HUES64 (cell line): ENCODE measurements around the gene TIMM44.

ENCODE experiments used
- H3K27ac ChIP-seq: 2 replicates; pipeline ENCODE4 v1.7.0; 2013; ENCODE audit warnings: low read depth, low read length, inconsistent platforms
- H3K27me3 ChIP-seq: 2 replicates; pipeline ENCODE4 v1.6.1; 2013; ENCODE audit warnings: mild to moderate bottlenecking, low read length; ENCODE audit not compliant: insufficient read depth
- H3K36me3 ChIP-seq: 2 replicates; pipeline ENCODE4 v1.6.1; 2013; ENCODE audit warnings: mild to moderate bottlenecking, low read length; ENCODE audit not compliant: insufficient read depth
- H3K4me1 ChIP-seq: 2 replicates; pipeline ENCODE4 v1.6.1; 2013; ENCODE audit warnings: mild to moderate bottlenecking, low read length, moderate library complexity; ENCODE audit not compliant: insufficient read depth
- H3K4me3 ChIP-seq: 2 replicates; pipeline ENCODE4 v1.5.1; 2013; ENCODE audit warnings: mild to moderate bottlenecking, low read length, moderate library complexity
- H3K9ac ChIP-seq: 2 replicates; pipeline ENCODE4 v1.6.1; 2013; ENCODE audit warnings: mild to moderate bottlenecking, low read depth, low read length
- H3K9me3 ChIP-seq: 2 replicates; pipeline ENCODE4 v1.6.1; 2013; ENCODE audit warnings: low read depth, low read length; ENCODE audit not compliant: insufficient read depth
- WGBS: fragments of 150-250, 120-280 bp; methylation state at CpG from one replicate; pipeline ENCODE4 v1.1.7; 2013; ENCODE audit warnings: missing lambda C conversion rate; 5-methylcytosine and 5-hydroxymethylcytosine counted together

TIMM44 gene

GRCh38 chr19:7982103-7982502 lies 38.6 kb upstream of the TIMM44 start:
- WGBS: 94% methylated on average over 10 of the region's 10 CpGs

DNA sequence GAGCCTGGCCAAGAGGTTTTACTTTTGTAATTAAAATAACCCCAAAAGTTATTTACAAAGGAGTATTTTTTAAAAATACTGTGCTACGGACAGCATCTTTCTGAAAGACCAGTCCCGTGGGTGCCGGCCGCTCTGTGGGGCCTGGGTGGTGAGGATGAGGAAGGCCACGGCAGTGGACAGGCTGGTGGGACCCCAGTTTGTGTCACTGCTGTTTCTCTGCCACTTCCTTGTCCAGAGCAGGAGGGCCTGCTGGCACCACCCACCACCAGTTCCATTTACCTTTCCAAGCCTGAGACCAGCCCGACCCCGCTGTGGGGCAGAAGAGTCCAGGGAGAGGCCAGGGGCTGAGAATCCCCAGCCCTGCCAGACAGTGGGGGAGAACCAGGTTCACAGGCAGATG lies 38.2 kb upstream of the TIMM44 start:
- no peak overlapping the region for H3K9ac ChIP-seq
- H3K27ac ChIP-seq: no peak overlapping the region

More at GRCh38 chr19:7982103-7982502, 38.6 kb upstream of the TIMM44 start:
- Histone ChIP-seq H3K27me3 (no peaks in the 10 kb centered on the region), H3K27ac (no peak overlapping the region), H3K9me3 (no peaks in the 10 kb centered on the region), H3K4me1 (no peaks in the 10 kb centered on the region), H3K36me3 (peaks cover 95% of the 10 kb centered on the region), H3K4me3 (no peak overlapping the region), H3K9ac (no peak overlapping the region)

DNA sequence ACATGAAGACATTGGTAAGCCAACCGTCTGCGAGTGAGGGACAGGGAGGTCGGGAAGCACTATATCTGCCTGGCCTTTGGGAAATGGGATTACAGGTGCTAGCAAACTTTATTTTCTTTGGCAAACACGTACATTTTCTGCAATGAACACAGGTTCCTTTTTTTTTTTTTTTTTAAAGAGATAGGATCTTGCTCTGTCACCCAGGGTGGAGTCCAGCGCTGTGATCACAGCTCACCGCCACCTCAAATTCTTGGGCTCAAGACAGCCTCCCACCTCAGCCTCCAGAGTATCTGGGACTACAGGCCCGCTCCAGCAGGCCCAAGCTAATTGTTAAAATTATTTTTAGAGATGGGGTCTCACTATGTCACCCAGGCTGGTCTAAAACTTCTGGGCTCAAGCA lies 37.7 kb upstream of the TIMM44 start:
- no peak overlapping the region for H3K9ac ChIP-seq

More for the DNA sequence above, 38.2 kb upstream of the TIMM44 start:
- WGBS: 96% methylated on average over 7 of the region's 7 CpGs
- H3K9me3 ChIP-seq: no peaks in the 10 kb centered on the region
- peaks cover 98% of the 10 kb centered on the region for H3K36me3 ChIP-seq
- H3K4me3 ChIP-seq: no peak overlapping the region
- no peaks in the 10 kb centered on the region for H3K27me3 ChIP-seq
- H3K4me1 ChIP-seq: no peaks in the 10 kb centered on the region

GRCh38 chr19:7980635-7981121 lies 37.2 kb upstream of the TIMM44 start:
- no peak overlapping the region for H3K4me3 ChIP-seq
- H3K9ac ChIP-seq: no peak overlapping the region
- WGBS: 97% methylated on average over 12 of the region's 12 CpGs
- H3K27me3 ChIP-seq: no peaks in the 10 kb centered on the region
- H3K27ac ChIP-seq: no peak overlapping the region
- H3K36me3 ChIP-seq: peaks cover 93% of the 10 kb centered on the region
- no peaks in the 10 kb centered on the region for H3K9me3 ChIP-seq
- H3K4me1 ChIP-seq: no peaks in the 10 kb centered on the region

More for the DNA sequence above, 37.7 kb upstream of the TIMM44 start:
- Histone ChIP-seq H3K36me3 (peaks cover 97% of the 10 kb centered on the region), H3K9me3 (no peaks in the 10 kb centered on the region), H3K27ac (no peak overlapping the region), H3K4me3 (no peak overlapping the region), H3K27me3 (no peaks in the 10 kb centered on the region), H3K4me1 (no peaks in the 10 kb centered on the region)
- 96% methylated on average over 7 of the region's 7 CpGs for WGBS

DNA sequence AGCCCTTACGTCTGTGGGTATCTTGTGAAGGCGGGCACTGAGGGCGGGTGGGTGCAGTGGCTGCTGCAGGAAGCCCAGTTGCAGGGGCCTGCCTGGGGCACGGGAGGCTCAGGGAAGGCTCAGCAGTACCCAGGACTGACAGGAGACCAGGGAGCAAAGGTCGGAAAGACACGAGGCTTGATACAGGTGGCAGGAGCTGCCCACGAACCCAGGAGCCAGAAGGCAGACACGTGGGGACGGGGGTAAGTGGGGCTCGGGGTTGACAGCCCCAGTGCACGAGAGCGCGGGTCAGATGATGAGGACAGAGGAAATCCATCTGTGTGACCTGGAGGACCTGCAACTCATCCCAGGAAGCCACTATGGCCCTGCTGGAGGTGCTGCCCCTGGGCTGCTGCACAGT lies 36.7 kb upstream of the TIMM44 start:
- Histone ChIP-seq H3K36me3 (peaks cover 93% of the 10 kb centered on the region), H3K4me3 (no peak overlapping the region), H3K9me3 (no peaks in the 10 kb centered on the region), H3K9ac (no peak overlapping the region), H3K27ac (no peak overlapping the region), H3K4me1 (no peaks in the 10 kb centered on the region), H3K27me3 (no peaks in the 10 kb centered on the region)
- WGBS: 94% methylated on average over 13 of the region's 13 CpGs

GRCh38 chr19:7979559-7979958 lies 36.1 kb upstream of the TIMM44 start:
- H3K27ac ChIP-seq: no peak overlapping the region
- no peak overlapping the region for H3K4me3 ChIP-seq
- no peaks in the 10 kb centered on the region for H3K9me3 ChIP-seq
- H3K36me3 ChIP-seq: peaks cover 94% of the 10 kb centered on the region
- 96% methylated on average over 8 of the region's 8 CpGs for WGBS
- H3K27me3 ChIP-seq: no peaks in the 10 kb centered on the region
- H3K9ac ChIP-seq: no peak overlapping the region
- no peaks in the 10 kb centered on the region for H3K4me1 ChIP-seq

DNA sequence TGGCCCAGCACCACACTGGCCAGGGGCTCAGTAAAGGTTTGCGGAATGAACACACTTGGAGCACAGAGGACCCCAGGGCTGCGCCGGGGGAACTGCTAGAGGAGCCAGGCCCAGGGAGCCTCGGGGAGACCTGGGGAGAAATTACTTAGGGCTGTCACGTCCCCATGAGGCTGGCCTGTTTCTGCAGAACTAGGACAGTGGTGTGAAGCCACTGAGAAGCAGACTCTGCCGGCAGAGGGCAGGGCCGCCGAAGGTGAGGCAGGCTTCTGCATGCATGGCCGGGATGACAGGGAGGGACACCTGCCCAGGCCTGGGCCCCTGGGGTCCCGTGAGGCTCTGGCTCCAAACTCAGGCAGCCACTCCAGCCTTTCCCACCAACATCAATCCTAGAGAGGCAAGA lies 35.5 kb upstream of the TIMM44 start:
- H3K9me3 ChIP-seq: no peaks in the 10 kb centered on the region
- no peaks in the 10 kb centered on the region for H3K4me1 ChIP-seq
- H3K4me3 ChIP-seq: no peak overlapping the region
- no peaks in the 10 kb centered on the region for H3K27me3 ChIP-seq
- H3K27ac ChIP-seq: no peak overlapping the region
- peaks cover 94% of the 10 kb centered on the region for H3K36me3 ChIP-seq
- WGBS: 95% methylated on average over 10 of the region's 10 CpGs
- no peak overlapping the region for H3K9ac ChIP-seq

- Histone ChIP-seq H3K36me3 (peaks cover 94% of the 10 kb centered on the region), H3K9me3 (no peaks in the 10 kb centered on the region), H3K27ac (no peak overlapping the region), H3K9ac (no peak overlapping the region), H3K4me1 (no peaks in the 10 kb centered on the region), H3K4me3 (no peak overlapping the region), H3K27me3 (no peaks in the 10 kb centered on the region)
- WGBS: 94% methylated on average over 12 of the region's 12 CpGs
These were observed 34.8 kb upstream of the TIMM44 start for GRCh38 chr19:7978179-7978825.

DNA sequence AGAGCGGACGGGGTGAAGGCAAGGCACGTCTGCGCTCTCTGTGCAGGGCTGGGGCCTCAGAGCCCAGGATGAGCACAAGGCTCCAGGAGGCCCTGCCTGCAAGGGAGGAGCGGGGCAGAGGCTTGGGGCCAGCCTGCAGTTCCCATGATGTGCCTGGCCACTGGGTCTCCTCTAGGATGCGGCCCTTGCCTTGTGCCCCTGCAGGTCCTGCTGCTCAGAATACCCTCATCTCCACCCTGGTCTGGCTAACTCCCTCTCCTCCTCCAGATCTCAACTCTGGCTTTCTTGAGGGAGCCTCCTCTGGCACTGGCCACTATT lies 34.2 kb upstream of the TIMM44 start:
- peaks cover 92% of the 10 kb centered on the region for H3K36me3 ChIP-seq
- no peak overlapping the region for H3K27ac ChIP-seq
- H3K27me3 ChIP-seq: no peaks in the 10 kb centered on the region
- no peak overlapping the region for H3K4me3 ChIP-seq
- 95% methylated on average over 6 of the region's 6 CpGs for WGBS
- no peak overlapping the region for H3K9ac ChIP-seq
- H3K4me1 ChIP-seq: no peaks in the 10 kb centered on the region
- no peaks in the 10 kb centered on the region for H3K9me3 ChIP-seq

DNA sequence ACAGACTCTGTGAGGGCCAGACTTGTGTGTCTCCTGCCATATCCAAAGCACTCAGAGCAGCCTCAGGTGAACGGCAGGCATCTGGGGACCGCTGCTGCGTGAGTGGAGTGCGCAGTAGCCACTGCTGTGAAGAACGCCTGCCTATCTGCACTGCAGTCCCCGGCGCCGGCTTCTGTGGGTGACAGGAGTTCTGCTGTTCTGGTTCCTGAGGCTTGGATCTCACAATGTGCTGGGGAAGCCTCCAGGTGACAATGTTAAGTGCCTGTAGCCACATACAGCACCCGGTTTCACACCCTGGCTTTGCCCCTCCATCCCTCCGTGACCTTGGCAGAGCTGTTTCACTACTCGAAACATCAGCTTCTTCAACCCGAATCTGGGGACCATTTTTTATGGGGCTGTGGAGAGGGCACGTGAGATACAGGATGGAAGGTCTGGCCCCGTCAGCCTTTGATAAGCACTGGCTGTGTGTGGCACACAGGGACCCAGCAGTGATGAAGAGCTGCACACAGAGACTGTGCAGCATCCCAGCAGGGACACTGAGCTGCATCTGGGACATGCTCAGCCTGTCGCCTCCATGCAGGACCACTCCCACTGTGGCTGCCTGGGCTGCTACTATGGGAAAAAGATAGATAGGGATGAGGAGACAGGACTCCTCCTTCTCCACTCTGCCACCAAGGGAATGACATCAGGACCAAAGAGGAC lies 33.7 kb upstream of the TIMM44 start:
- Histone ChIP-seq H3K4me3 (no peak overlapping the region), H3K9ac (no peak overlapping the region), H3K4me1 (no peaks in the 10 kb centered on the region), H3K27me3 (no peaks in the 10 kb centered on the region), H3K36me3 (peaks cover 91% of the 10 kb centered on the region), H3K27ac (no peak overlapping the region), H3K9me3 (no peaks in the 10 kb centered on the region)
- WGBS: 94% methylated on average over 15 of the region's 15 CpGs

DNA sequence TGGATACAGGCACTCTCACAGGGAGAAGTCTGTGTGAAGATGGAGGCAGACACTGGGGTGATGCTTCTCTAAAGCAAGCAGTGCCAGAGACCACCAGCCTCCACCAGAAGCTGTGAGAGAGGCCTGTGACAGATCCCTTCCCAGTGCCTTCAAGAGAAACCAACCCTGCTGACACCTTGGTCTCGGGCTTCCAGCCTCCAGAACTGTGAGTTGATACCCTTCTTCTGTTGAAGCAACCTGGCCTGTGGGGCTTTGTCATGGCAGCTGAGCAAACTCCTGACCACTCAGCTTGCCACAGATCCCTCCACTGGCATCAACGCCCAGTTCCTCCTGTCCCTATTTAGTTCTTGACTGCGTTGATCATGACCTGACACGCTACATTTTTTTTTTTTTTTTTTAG lies 33.0 kb upstream of the TIMM44 start:
- H3K9ac ChIP-seq: no peak overlapping the region
- H3K9me3 ChIP-seq: no peaks in the 10 kb centered on the region
- H3K4me3 ChIP-seq: no peak overlapping the region
- no peaks in the 10 kb centered on the region for H3K27me3 ChIP-seq
- peaks cover 90% of the 10 kb centered on the region for H3K36me3 ChIP-seq
- H3K4me1 ChIP-seq: no peaks in the 10 kb centered on the region
- WGBS: 71% methylated on average over 4 of the region's 4 CpGs
- H3K27ac ChIP-seq: no peak overlapping the region
